WTC11 (cell line): ENCODE data around the gene VSTM2B.

Source experiments
- CREB1 ChIP-seq: sonication (generic); formaldehyde crosslinking; IDR thresholded peaks from 2 replicates; pipeline ENCODE4 v1.8.0; 2023; ENCODE audit warnings: mild to moderate bottlenecking, missing genetic modification reagents
- ELF4 ChIP-seq: sonication (generic); formaldehyde crosslinking; IDR thresholded peaks from 2 replicates; pipeline ENCODE4 v1.8.1; 2022; ENCODE audit warnings: low read depth, mild to moderate bottlenecking, moderate library complexity, missing genetic modification reagents
- FOXJ3 ChIP-seq: sonication (generic); formaldehyde crosslinking; IDR thresholded peaks from 2 replicates; pipeline ENCODE4 v1.9.0; 2021; ENCODE audit warnings: missing genetic modification reagents, mild to moderate bottlenecking, borderline replicate concordance
- JUN ChIP-seq: sonication (generic); formaldehyde crosslinking; IDR thresholded peaks from 2 replicates; pipeline ENCODE4 v1.8.0; 2023; ENCODE audit warnings: mild to moderate bottlenecking, missing genetic modification reagents
- MYBL2 ChIP-seq: sonication (generic); formaldehyde crosslinking; IDR thresholded peaks from 2 replicates; pipeline ENCODE4 v1.8.1; 2023; ENCODE audit warnings: mild to moderate bottlenecking, moderate library complexity, missing genetic modification reagents
- RORB ChIP-seq: fragments of 250-450 bp; sonication (Bioruptor Pico); IDR thresholded peaks from 2 replicates; pipeline ENCODE4 v1.9.0; 2021; ENCODE audit warnings: mild to moderate bottlenecking
- SOX15 ChIP-seq: fragments of 250-450 bp; sonication (Bioruptor Pico); IDR thresholded peaks from 2 replicates; pipeline ENCODE4 v1.9.0; 2021; ENCODE audit warnings: mild to moderate bottlenecking
- TEAD4 ChIP-seq: sonication (generic); formaldehyde crosslinking; IDR thresholded peaks from 2 replicates; pipeline ENCODE4 v1.8.0; 2022; ENCODE audit warnings: mild to moderate bottlenecking, missing genetic modification reagents
- ZNF416 ChIP-seq: fragments of 250-450 bp; sonication (Bioruptor Pico); IDR thresholded peaks from 2 replicates; pipeline ENCODE4 v1.9.0; 2021; ENCODE audit warnings: mild to moderate bottlenecking, inconsistent platforms
- TF ChIP-seq, protein P1 (sequence below): fragments of 200-600 bp; IDR thresholded peaks from 2 replicates; pipeline ENCODE4 v1.8.0; 2022; ENCODE audit warnings: antibody characterized with exemption
- TF ChIP-seq, protein P2 (sequence below): sonication (generic); formaldehyde crosslinking; IDR thresholded peaks from 2 replicates; pipeline ENCODE4 v1.8.0; 2022; ENCODE audit warnings: mild to moderate bottlenecking, missing genetic modification reagents
- TF ChIP-seq, protein P3 (sequence below): sonication (generic); formaldehyde crosslinking; conservative IDR thresholded peaks from 2 replicates; pipeline ENCODE4 v1.8.1; 2022; ENCODE audit warnings: mild to moderate bottlenecking, missing genetic modification reagents

DNA sequence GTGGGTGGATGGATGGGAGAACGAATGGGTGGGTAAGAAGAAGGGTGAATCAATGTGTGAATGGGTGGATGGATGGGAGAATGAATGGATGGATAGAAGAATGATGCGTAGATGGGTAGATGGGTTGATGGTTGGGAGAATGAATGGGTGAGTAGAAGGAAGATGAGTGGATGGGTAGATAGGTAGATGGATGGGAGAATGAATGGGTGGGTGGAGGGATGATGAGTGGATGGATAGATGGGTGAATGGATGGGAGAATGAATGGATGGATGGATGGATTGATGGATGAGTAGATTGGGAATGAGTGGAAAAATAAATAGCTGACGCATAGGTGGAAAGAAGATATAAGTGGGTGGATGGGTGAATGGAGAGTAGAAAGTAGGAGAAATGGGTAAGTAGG lies 16.5 kb downstream of the VSTM2B start:
- TF ChIP-seq CREB1 (CRISPR knock-in tag) (no peak), ELF4 (CRISPR knock-in tag) (no peak), MYBL2 (CRISPR knock-in tag) (no peak), ZNF416 (CRISPR knock-in tag) (no peak), FOXJ3 (CRISPR knock-in tag) (no peak), TEAD4 (no peak), RORB (CRISPR knock-in tag) (no peak), JUN (CRISPR knock-in tag) (no peak), SOX15 (CRISPR knock-in tag) (no peak)
- TF ChIP-seq, protein P1, sequence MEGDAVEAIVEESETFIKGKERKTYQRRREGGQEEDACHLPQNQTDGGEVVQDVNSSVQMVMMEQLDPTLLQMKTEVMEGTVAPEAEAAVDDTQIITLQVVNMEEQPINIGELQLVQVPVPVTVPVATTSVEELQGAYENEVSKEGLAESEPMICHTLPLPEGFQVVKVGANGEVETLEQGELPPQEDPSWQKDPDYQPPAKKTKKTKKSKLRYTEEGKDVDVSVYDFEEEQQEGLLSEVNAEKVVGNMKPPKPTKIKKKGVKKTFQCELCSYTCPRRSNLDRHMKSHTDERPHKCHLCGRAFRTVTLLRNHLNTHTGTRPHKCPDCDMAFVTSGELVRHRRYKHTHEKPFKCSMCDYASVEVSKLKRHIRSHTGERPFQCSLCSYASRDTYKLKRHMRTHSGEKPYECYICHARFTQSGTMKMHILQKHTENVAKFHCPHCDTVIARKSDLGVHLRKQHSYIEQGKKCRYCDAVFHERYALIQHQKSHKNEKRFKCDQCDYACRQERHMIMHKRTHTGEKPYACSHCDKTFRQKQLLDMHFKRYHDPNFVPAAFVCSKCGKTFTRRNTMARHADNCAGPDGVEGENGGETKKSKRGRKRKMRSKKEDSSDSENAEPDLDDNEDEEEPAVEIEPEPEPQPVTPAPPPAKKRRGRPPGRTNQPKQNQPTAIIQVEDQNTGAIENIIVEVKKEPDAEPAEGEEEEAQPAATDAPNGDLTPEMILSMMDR = no peak
- TF ChIP-seq, protein P2, sequence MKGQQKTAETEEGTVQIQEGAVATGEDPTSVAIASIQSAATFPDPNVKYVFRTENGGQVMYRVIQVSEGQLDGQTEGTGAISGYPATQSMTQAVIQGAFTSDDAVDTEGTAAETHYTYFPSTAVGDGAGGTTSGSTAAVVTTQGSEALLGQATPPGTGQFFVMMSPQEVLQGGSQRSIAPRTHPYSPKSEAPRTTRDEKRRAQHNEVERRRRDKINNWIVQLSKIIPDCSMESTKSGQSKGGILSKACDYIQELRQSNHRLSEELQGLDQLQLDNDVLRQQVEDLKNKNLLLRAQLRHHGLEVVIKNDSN (CRISPR knock-in tag) = no peak
- TF ChIP-seq, protein P3, sequence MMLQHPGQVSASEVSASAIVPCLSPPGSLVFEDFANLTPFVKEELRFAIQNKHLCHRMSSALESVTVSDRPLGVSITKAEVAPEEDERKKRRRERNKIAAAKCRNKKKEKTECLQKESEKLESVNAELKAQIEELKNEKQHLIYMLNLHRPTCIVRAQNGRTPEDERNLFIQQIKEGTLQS (CRISPR knock-in tag) = no peak
